K562 (cell line): Measurements from ENCODE around the gene MPV17L2. TPM values are rescaled to one million over a fixed set of nuclear protein-coding genes. Genes with fewer than 3 reads are reported as not detected.

ENCODE experiments used
- ATF6 ChIP-seq: sonication (generic); formaldehyde crosslinking; IDR thresholded peaks from 2 replicates; pipeline ENCODE4 v1.4.0; 2020; ENCODE audit warnings: mild to moderate bottlenecking, missing genetic modification reagents
- DACH1 ChIP-seq: fragments of 450-650 bp; IDR thresholded peaks from 2 replicates; pipeline ENCODE4 v1.6.1; 2018; ENCODE audit not compliant: partially characterized antibody
- E2F6 ChIP-seq, 2 experiments: IDR thresholded peaks; 2 replicates each; pipeline ENCODE4 v1.6.1; 2011; ENCODE audit warnings: borderline replicate concordance in 1 of 2, control low read depth in 1 of 2, low read depth in 1 of 2, low read length in 1 of 2, mild to moderate bottlenecking in 1 of 2, mixed read lengths in 1 of 2, moderate library complexity in 1 of 2; ENCODE audit not compliant: insufficient read depth in 1 of 2, insufficient read length in 1 of 2, poor library complexity in 1 of 2, severe bottlenecking in 1 of 2; ENCODE audit errors: extremely low read depth in 1 of 2
- ETS1 ChIP-seq: conservative IDR thresholded peaks from 2 replicates; pipeline ENCODE4 v1.6.1; 2011; ENCODE audit warnings: low read depth, mild to moderate bottlenecking, low read length; ENCODE audit not compliant: control insufficient read depth
- GTF2F1 ChIP-seq: IDR thresholded peaks from 2 replicates; pipeline ENCODE4 v1.6.1; 2011; ENCODE audit warnings: low read depth, low read length, improper control_type of control experiment
- L3MBTL2 ChIP-seq: fragments of 450-650 bp; IDR thresholded peaks from 2 replicates; pipeline ENCODE4 v1.6.1; 2016; ENCODE audit warnings: mild to moderate bottlenecking, moderate library complexity
- MITF ChIP-seq: IDR thresholded peaks from 2 replicates; pipeline ENCODE4 v1.6.1; 2014; ENCODE audit warnings: antibody characterized with exemption
- MNT ChIP-seq, 2 experiments: fragments of 450-650 bp; conservative IDR thresholded peaks; 2 replicates each; pipeline ENCODE4 v1.6.1; 2017; ENCODE audit warnings: mild to moderate bottlenecking in 2 of 2, moderate library complexity in 2 of 2
- NR2C2 ChIP-seq, 2 experiments: fragments of 200-800 bp in 1 of 2; sonication (Bioruptor generic) in 1 of 2; sonication (generic) in 1 of 2; formaldehyde crosslinking in 1 of 2; IDR thresholded peaks; 2 replicates each; pipeline versions ENCODE4 v1.6.1 to v1.8.0; 2016 to 2022; ENCODE audit warnings: mild to moderate bottlenecking in 1 of 2, missing compliant biosample characterization in 1 of 2, missing genetic modification characterization in 1 of 2, missing genetic modification reagents in 1 of 2
- POLR2B ChIP-seq: fragments of 450-650 bp; IDR thresholded peaks from 2 replicates; pipeline ENCODE4 v1.6.1; 2018; ENCODE audit warnings: low read depth; ENCODE audit not compliant: partially characterized antibody
- SMAD4 ChIP-seq: fragments of 250-450 bp; sonication (Bioruptor Pico); conservative IDR thresholded peaks from 2 replicates; pipeline ENCODE4 v1.8.0; 2021; ENCODE audit warnings: inconsistent platforms, mild to moderate bottlenecking, moderate library complexity
- TAF1 ChIP-seq: IDR thresholded peaks from 2 replicates; pipeline ENCODE4 v1.6.1; 2011; ENCODE audit warnings: mild to moderate bottlenecking, low read length, moderate library complexity; ENCODE audit not compliant: insufficient read depth, control insufficient read depth, severe bottlenecking; ENCODE audit errors: extremely low read depth
- TCF3 ChIP-seq: sonication (generic); formaldehyde crosslinking; IDR thresholded peaks from 2 replicates; pipeline ENCODE4 v1.4.0; 2020; ENCODE audit warnings: mild to moderate bottlenecking, missing genetic modification reagents
- ZNF444 ChIP-seq: fragments of 250-450 bp; sonication (Bioruptor Pico); IDR thresholded peaks from 2 replicates; pipeline ENCODE4 v1.4.0; 2020; ENCODE audit warnings: mild to moderate bottlenecking, moderate library complexity
- polyA plus RNA-seq, 8 experiments: library from polyadenylated mRNA; depleted of rRNA in 4 of 8; stranded (reverse) in 5 of 8; unstranded in 3 of 8; fragments of >200 nt; fragmentation: Nextera tagmentation in 2 of 8; fragmentation: Illumina TruSeq in 1 of 8; extraction: Ambion mirVana in 2 of 8; extraction: Trizol in 1 of 8; gene quantifications; 2 replicates each; pipeline versions ENCODE4 v1.2.1 to v1.2.3, GENCODE V29; 2011 to 2014; ENCODE audit warnings: inconsistent platforms in 1 of 8, missing spikeins in 1 of 8
- total RNA-seq, 7 experiments: library from RNA; depleted of rRNA in 6 of 7; stranded (reverse); fragments of >200 nt in 6 of 7; fragmentation: Illumina TruSeq in 2 of 7; extraction: Trizol in 2 of 7; gene quantifications; 2 replicates each; pipeline versions ENCODE4 v1.2.1 to v1.2.3, GENCODE V29; 2011 to 2021; ENCODE audit warnings: low replicate concordance in 1 of 7

Gene MPV17L2
- total and polyA plus RNA-seq, 9 of the 15 experiments (the other 6 are each of a cell fraction or from before 2014, with no cell fraction given), result 10.6 to 60.2 (median 28.5) TPM

- TF ChIP-seq ATF6 (CRISPR knock-in tag) (peak; percentile 35; the same call in 1 of the 2 replicates), GTF2F1 (0 out of 2 replicates have a peak, but pooled peaks have one; percentile 66), TCF3 (peak; percentile 4; the same call in 1 of the 2 replicates), MITF (peak; percentile 39; the same call in 1 of the 2 replicates), MNT (conservative IDR thresholded peaks at IDR 0.05) (peak; percentile 40 to 47), ZNF444 (CRISPR knock-in tag) (no peak), E2F6 (IDR thresholded peaks at IDR 0.05; ENCODE audit: borderline replicate concordance in 1 of 2, extremely low read depth in 1 of 2, insufficient read depth in 1 of 2, insufficient read length in 1 of 2, low read depth in 1 of 2, low read length in 1 of 2, poor library complexity in 1 of 2, severe bottlenecking in 1 of 2) (peak; percentile 62 to 69), TAF1 (peak; percentile 76), ETS1 (peak; percentile 74; the same call in 1 of the 2 replicates), SMAD4 (CRISPR knock-in tag) (0 out of 2 replicates have a peak, but pooled peaks have one; percentile 40), DACH1 (no peak), L3MBTL2 (peak; percentile 86), NR2C2 (CRISPR knock-in tag; IDR thresholded peaks at IDR 0.05) (no peak), NR2C2 (tag; IDR thresholded peaks at IDR 0.05) (peak; percentile 41; the same call in 1 of the 2 replicates), POLR2B (peak; percentile 60)
Observed at GRCh38 chr19:18173572-18174288, 19.3 kb upstream of the MPV17L2 start, which contains the start of gene IFI30 (continued).
